HG02623 (cell line): Measurements from ENCODE around the gene CLEC20A.

ENCODE experiments used
- ATAC-seq: cut with Tn5 transposase; IDR thresholded peaks from one replicate; pipeline ENCODE4 v1.9.1; 2021; ENCODE audit warnings: moderate library complexity; ENCODE audit not compliant: unreplicated experiment

The CLEC20A gene

GRCh38 chr1:178496410-178497135, at the start of gene CLEC20A:
Gene CLEC20A, minus strand, starts transcription at chr1:178496964. Its CDS starts 25 bp downstream, at chr1:178496939.
- no peak for ATAC-seq

GRCh38 chr1:178544531-178544930, 47.8 kb upstream of the CLEC20A start:
- ATAC-seq: no peak

- ATAC-seq: peak; percentile 32
Observed at GRCh38 chr1:178543290-178543607, 46.5 kb upstream of the CLEC20A start.

GRCh38 chr1:178542554-178543289, 46.0 kb upstream of the CLEC20A start:
- ATAC-seq: peak; percentile 73

GRCh38 chr1:178541829-178542553, 45.2 kb upstream of the CLEC20A start:
- ATAC-seq: no peak

GRCh38 chr1:178541379-178541778, 44.6 kb upstream of the CLEC20A start:
- no peak for ATAC-seq

GRCh38 chr1:178540646-178541045, 43.9 kb upstream of the CLEC20A start:
- no peak for ATAC-seq

GRCh38 chr1:178540204-178540603, 43.4 kb upstream of the CLEC20A start:
- ATAC-seq: no peak

- no peak for ATAC-seq
Observed at GRCh38 chr1:178539291-178539690, 42.5 kb upstream of the CLEC20A start.

- ATAC-seq: no peak
Observed at GRCh38 chr1:178538192-178538916, 41.6 kb upstream of the CLEC20A start.

- ATAC-seq: no peak
Observed at GRCh38 chr1:178537382-178538090, 40.8 kb upstream of the CLEC20A start.

GRCh38 chr1:178536844-178537371, 40.1 kb upstream of the CLEC20A start:
- no peak for ATAC-seq

- ATAC-seq: no peak
Observed at GRCh38 chr1:178536329-178536728, 39.6 kb upstream of the CLEC20A start.

- no peak for ATAC-seq
Observed at GRCh38 chr1:178534137-178534868, 37.5 kb upstream of the CLEC20A start.

- no peak for ATAC-seq
Observed at GRCh38 chr1:178533121-178533946, 36.6 kb upstream of the CLEC20A start.

- peak; percentile 79 for ATAC-seq
Observed at GRCh38 chr1:178532392-178532791, 35.6 kb upstream of the CLEC20A start.

GRCh38 chr1:178531887-178532286, 35.1 kb upstream of the CLEC20A start:
- no peak for ATAC-seq

- no peak for ATAC-seq
Observed at GRCh38 chr1:178530502-178530901, 33.7 kb upstream of the CLEC20A start.

GRCh38 chr1:178530037-178530402, 33.3 kb upstream of the CLEC20A start:
- no peak for ATAC-seq
